GM23248 (cell line): ENCODE data around the gene TMEM60. TPM values are rescaled to one million over a fixed set of nuclear protein-coding genes. Genes with fewer than 3 reads are reported as not detected.

Source experiments
- DNase-seq: peaks from one replicate; pipeline ENCODE4 v3.0.0-alpha.2; 2015
- H2AFZ ChIP-seq: fragments of 200-600 bp; sonication (generic); 2 replicates; pipeline ENCODE4 v1.6.1; 2016; ENCODE audit warnings: antibody characterized with exemption
- H3F3A ChIP-seq: fragments of 200-600 bp; sonication (generic); 2 replicates; pipeline ENCODE4 v1.6.1; 2016; ENCODE audit warnings: mild to moderate bottlenecking, antibody characterized with exemption, mixed run types; ENCODE audit not compliant: insufficient read depth
- H3K27ac ChIP-seq: fragments of 200-600 bp; sonication (generic); 2 replicates; pipeline ENCODE4 v1.5.1; 2016; ENCODE audit warnings: mild to moderate bottlenecking
- H3K27me3 ChIP-seq: fragments of 200-600 bp; sonication (generic); replicated peaks from 2 replicates; pipeline ENCODE4 v1.6.1; 2016; ENCODE audit warnings: mild to moderate bottlenecking; ENCODE audit not compliant: insufficient read depth
- H3K36me3 ChIP-seq: fragments of 200-600 bp; sonication (generic); 2 replicates; pipeline ENCODE4 v1.6.1; 2016; ENCODE audit warnings: low read depth, mild to moderate bottlenecking
- H3K4me1 ChIP-seq: fragments of 200-600 bp; sonication (generic); 2 replicates; pipeline ENCODE4 v1.6.1; 2016; ENCODE audit warnings: mild to moderate bottlenecking; ENCODE audit not compliant: insufficient read depth
- H3K4me2 ChIP-seq: fragments of 200-600 bp; sonication (generic); one replicate; pipeline ENCODE4 v1.6.1; 2016; ENCODE audit warnings: mild to moderate bottlenecking; ENCODE audit not compliant: unreplicated experiment
- H3K4me3 ChIP-seq: fragments of 200-600 bp; sonication (generic); 2 replicates; pipeline ENCODE4 v1.5.1; 2016; ENCODE audit warnings: mild to moderate bottlenecking
- H3K79me2 ChIP-seq: fragments of 200-600 bp; sonication (generic); 2 replicates; pipeline ENCODE4 v1.6.1; 2016; ENCODE audit warnings: mild to moderate bottlenecking; ENCODE audit not compliant: insufficient read depth
- H3K9ac ChIP-seq: fragments of 200-600 bp; sonication (generic); 2 replicates; pipeline ENCODE4 v1.6.1; 2016; ENCODE audit warnings: mild to moderate bottlenecking
- H3K9me2 ChIP-seq: fragments of 200-600 bp; sonication (generic); 2 replicates; pipeline ENCODE4 v1.6.1; 2016; ENCODE audit warnings: mixed run types, mild to moderate bottlenecking, moderate library complexity; ENCODE audit not compliant: insufficient read depth
- H3K9me3 ChIP-seq: fragments of 200-600 bp; sonication (generic); one replicate; pipeline ENCODE4 v1.6.1; 2017; ENCODE audit warnings: low read depth
- H4K20me1 ChIP-seq: fragments of 200-600 bp; sonication (generic); 2 replicates; pipeline ENCODE4 v1.6.0; 2016; ENCODE audit not compliant: insufficient read depth
- EZH2 ChIP-seq: fragments of 200-600 bp; sonication (generic); IDR thresholded peaks from 2 replicates; pipeline ENCODE4 v1.6.1; 2018; ENCODE audit warnings: antibody characterized with exemption, mild to moderate bottlenecking; ENCODE audit not compliant: insufficient read depth, poor library complexity, severe bottlenecking
- EZH2phosphoT487 ChIP-seq: fragments of 200-600 bp; sonication (generic); IDR thresholded peaks from 2 replicates; pipeline ENCODE4 v1.6.1; 2018; ENCODE audit warnings: antibody characterized with exemption, moderate library complexity, mild to moderate bottlenecking, low read depth; ENCODE audit not compliant: insufficient read depth
- WGBS, 2 experiments: methylation state at CpG; one replicate each; pipeline ENCODE4 v1.1.6; 2015 to 2017; ENCODE audit warnings: low lambda C conversion rate in 2 of 2, low coverage in 1 of 2; ENCODE audit errors: missing lambda C conversion rate in 2 of 2; 5-methylcytosine and 5-hydroxymethylcytosine counted together
- in situ Hi-C: fragments of 300-500 bp; cut with MboI; formaldehyde crosslinking; loops from 2 replicates; pipeline ENCODE4 v1.15.0; 2020
- polyA plus RNA-seq: library from polyadenylated mRNA; unstranded; fragments of >200 nt; fragmentation: Nextera tagmentation; extraction: Ambion mirVana; gene quantifications from 2 replicates; pipeline ENCODE4 v1.2.1, GENCODE V29; 2016
- total RNA-seq: library from RNA; depleted of rRNA; stranded (reverse); fragments of >200 nt; shearing (Covaris generic); gene quantifications from 2 replicates; pipeline ENCODE4 v1.2.3, GENCODE V29; 2014

TMEM60 gene
- total and polyA plus RNA-seq, 2 experiments from 2014 or later = 17.7 to 28.9 TPM

DNA sequence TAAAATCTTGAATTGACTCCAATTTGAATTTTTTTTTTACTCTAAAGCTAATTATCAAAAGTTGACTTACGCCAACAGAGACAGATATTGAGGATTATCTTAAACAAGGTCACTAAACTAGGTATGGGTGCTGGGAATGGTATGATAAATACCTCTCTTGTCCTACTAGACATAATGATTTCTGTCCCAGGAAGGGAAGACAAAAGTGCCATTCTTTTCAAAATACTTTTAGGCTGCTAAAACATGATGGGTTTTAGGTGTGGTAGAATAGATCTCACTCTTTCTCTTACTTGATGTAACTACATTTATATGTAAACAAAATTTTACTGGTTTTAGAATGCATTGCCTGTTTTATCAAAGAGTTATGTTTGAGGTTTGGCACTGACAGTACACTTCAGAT lies 15.1 kb downstream of the TMEM60 start:
- Histone ChIP-seq H3K4me3 (no peak overlapping the region), H3K4me2 (no peak overlapping the region), H3K36me3 (peaks cover 21% of the 10 kb centered on the region), H3K79me2 (no peaks in the 10 kb centered on the region; the same call in 1 of the 2 replicates), H3K9me3 (no peaks in the 10 kb centered on the region), H2AFZ (no peak overlapping the region), H3K27ac (no peak overlapping the region), H3K27me3 (no peaks in the 10 kb centered on the region), H4K20me1 (no peaks in the 10 kb centered on the region), H3F3A (no peaks in the 10 kb centered on the region), H3K9ac (no peak overlapping the region), H3K9me2 (no peaks in the 10 kb centered on the region), H3K4me1 (no peaks in the 10 kb centered on the region)
- in situ Hi-C loops = no loop called here
- DNase-seq = no peak
- TF ChIP-seq EZH2phosphoT487 (no peak), EZH2 (no peak)
- WGBS, 2 experiments = 92 to 100% methylated on average over 1 of the region's 1 CpG

DNA sequence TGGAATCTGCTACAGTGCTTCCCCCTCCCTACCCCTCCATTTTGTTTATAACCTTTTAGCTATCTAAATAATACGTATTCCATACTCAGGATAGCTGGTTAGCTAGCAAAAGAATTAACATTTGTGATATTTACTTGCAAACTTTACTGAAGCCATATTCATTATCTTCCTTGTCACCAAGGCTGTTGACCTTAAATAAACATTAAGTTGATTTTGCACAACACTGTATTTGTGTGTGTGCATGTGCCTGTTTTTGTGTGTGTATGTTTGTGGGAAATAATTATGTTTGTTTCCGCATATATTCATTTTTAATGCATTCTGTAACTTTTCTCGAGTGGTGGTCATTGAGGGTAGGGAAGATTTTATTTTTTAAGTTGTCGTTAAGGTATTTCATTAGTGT lies 15.9 kb downstream of the TMEM60 start:
- Histone ChIP-seq H3K4me2 (no peak overlapping the region), H3K36me3 (peaks cover 24% of the 10 kb centered on the region), H3F3A (no peaks in the 10 kb centered on the region), H3K9ac (no peak overlapping the region), H4K20me1 (no peaks in the 10 kb centered on the region), H2AFZ (no peak overlapping the region), H3K79me2 (no peaks in the 10 kb centered on the region; the same call in 1 of the 2 replicates), H3K9me2 (no peaks in the 10 kb centered on the region), H3K27ac (no peak overlapping the region), H3K4me1 (no peaks in the 10 kb centered on the region), H3K4me3 (no peak overlapping the region), H3K27me3 (no peaks in the 10 kb centered on the region), H3K9me3 (no peaks in the 10 kb centered on the region)
- WGBS, 2 experiments = 98 to 100% methylated on average over 4 of the region's 4 CpGs
- no peak for TF ChIP-seq EZH2phosphoT487
- TF ChIP-seq EZH2 = no peak
- DNase-seq = no peak
- in situ Hi-C loops = no loop called here

GRCh38 chr7:77778535-77778934 lies 19.7 kb downstream of the TMEM60 start:
- Histone ChIP-seq H2AFZ (no peak overlapping the region), H3K27ac (no peak overlapping the region), H3K4me1 (no peaks in the 10 kb centered on the region), H3K9me2 (no peaks in the 10 kb centered on the region), H3K36me3 (peaks cover 30% of the 10 kb centered on the region), H3K27me3 (no peaks in the 10 kb centered on the region), H3K9ac (no peak overlapping the region), H3F3A (no peaks in the 10 kb centered on the region), H3K4me2 (no peak overlapping the region), H3K4me3 (no peak overlapping the region), H3K9me3 (no peaks in the 10 kb centered on the region), H4K20me1 (no peaks in the 10 kb centered on the region), H3K79me2 (peaks cover 8% of the 10 kb centered on the region; the same call in 1 of the 2 replicates)
- DNase-seq = no peak
- WGBS, 2 experiments = 65 to 79% methylated on average over 2 of the region's 2 CpGs
- in situ Hi-C loops = no loop called here
- no peak for TF ChIP-seq EZH2phosphoT487
- no peak for TF ChIP-seq EZH2

- Histone ChIP-seq H3K4me1 (no peaks in the 10 kb centered on the region), H3K9ac (no peak overlapping the region), H3K27me3 (no peaks in the 10 kb centered on the region), H3K36me3 (peaks cover 17% of the 10 kb centered on the region; the same call in 1 of the 2 replicates), H2AFZ (no peak overlapping the region), H3K27ac (no peak overlapping the region), H3F3A (no peaks in the 10 kb centered on the region), H3K4me3 (no peak overlapping the region), H3K9me3 (no peaks in the 10 kb centered on the region), H4K20me1 (no peaks in the 10 kb centered on the region), H3K79me2 (peaks cover 17% of the 10 kb centered on the region), H3K9me2 (no peaks in the 10 kb centered on the region), H3K4me2 (no peak overlapping the region)
- peak; percentile 26 for DNase-seq
- TF ChIP-seq EZH2 (no peak), EZH2phosphoT487 (no peak)
- in situ Hi-C loops = no loop called here
Observed at GRCh38 chr7:77771901-77772300, 26.3 kb downstream of the TMEM60 start.

GRCh38 chr7:77770316-77770715 lies 27.9 kb downstream of the TMEM60 start:
- H4K20me1 ChIP-seq = no peaks in the 10 kb centered on the region
- H2AFZ ChIP-seq = no peak overlapping the region
- 86 to 88% methylated on average over 8 of the region's 8 CpGs for WGBS, 2 experiments
- peaks cover 27% of the 10 kb centered on the region for H3K79me2 ChIP-seq
- no peak overlapping the region for H3K27ac ChIP-seq
- H3K4me3 ChIP-seq = no peak overlapping the region
- H3K9ac ChIP-seq = no peak overlapping the region
- 0 out of 2 replicates have a peak, but pooled peaks cover 4% of the 10 kb centered on the region for H3K4me1 ChIP-seq
- in situ Hi-C loops = no loop called here
- no peaks in the 10 kb centered on the region for H3K9me3 ChIP-seq
- no peaks in the 10 kb centered on the region for H3F3A ChIP-seq
- TF ChIP-seq EZH2 = no peak
- no peak for TF ChIP-seq EZH2phosphoT487
- H3K4me2 ChIP-seq = no peak overlapping the region
- peaks cover 11% of the 10 kb centered on the region; the same call in 1 of the 2 replicates for H3K36me3 ChIP-seq
- no peaks in the 10 kb centered on the region for H3K27me3 ChIP-seq
- DNase-seq = no peak
- no peaks in the 10 kb centered on the region for H3K9me2 ChIP-seq
